ENCODE data around the gene CCDC90B. TPM values are rescaled to one million over a fixed set of nuclear protein-coding genes. Genes with fewer than 3 reads are reported as not detected.
A peak's percentile ranks its signal among the peaks of the same experiment; 100 is the strongest.

The CCDC90B gene
- total and polyA plus RNA-seq, 2 of the 13 experiments (the other 11 are each of a cell fraction or from before 2014, with no cell fraction given), result 17.1 to 46.1 TPM

DNA sequence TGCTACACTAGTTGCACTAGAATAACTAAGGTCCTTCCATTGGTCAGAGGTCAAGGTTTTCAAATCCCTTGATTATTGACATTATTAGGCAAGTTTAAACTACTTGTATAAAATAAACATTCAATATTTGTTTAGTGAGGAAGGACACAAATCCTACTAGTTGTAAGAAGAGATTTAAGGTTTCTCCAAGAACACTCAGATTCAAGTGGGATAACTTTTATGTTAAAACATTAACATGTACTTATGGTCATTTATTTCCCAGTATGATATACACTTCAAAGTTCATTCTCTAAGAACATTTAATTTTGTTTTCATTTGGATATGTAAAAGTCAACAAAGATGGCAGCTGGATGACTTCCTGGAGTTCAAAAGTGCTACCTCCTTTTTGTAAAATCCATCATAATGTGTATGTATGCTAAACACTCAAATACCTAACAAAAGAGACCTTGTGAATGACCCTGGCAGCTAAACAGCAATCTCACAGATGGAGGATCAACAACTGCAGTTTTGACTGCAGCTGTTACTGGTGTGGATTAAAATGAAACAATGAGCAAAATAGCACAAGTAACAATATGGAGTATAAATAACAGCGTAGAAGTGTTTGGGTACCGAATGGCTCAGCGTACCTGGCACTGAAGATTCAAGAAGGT is 1.5 kb downstream of the CCDC90B start (continued):
- no peak for TF ChIP-seq CENPT (CRISPR knock-in tag; IDR thresholded peaks at IDR 0.05; ENCODE audit: low read depth)
- TF ChIP-seq ZNF225 (CRISPR knock-in tag; IDR thresholded peaks at IDR 0.05), result no peak
- peak; percentile 90; the same call in 1 of the 2 replicates for TF ChIP-seq HMG20A (CRISPR knock-in tag; IDR thresholded peaks at IDR 0.05; ENCODE audit: borderline replicate concordance)
- TF ChIP-seq PHF5A (CRISPR knock-in tag; IDR thresholded peaks at IDR 0.05; ENCODE audit: low read depth, unreplicated experiment), result peak; percentile 20
- no peak for TF ChIP-seq ZNF441 (CRISPR knock-in tag; IDR thresholded peaks at IDR 0.05; ENCODE audit: borderline replicate concordance)
- no peak for TF ChIP-seq ZNF615 (CRISPR knock-in tag; IDR thresholded peaks at IDR 0.05; ENCODE audit: borderline replicate concordance)
- no peak for TF ChIP-seq ATF7-NPFF (CRISPR knock-in tag; IDR thresholded peaks at IDR 0.05; ENCODE audit: low read depth)
- TF ChIP-seq ZNF773 (CRISPR knock-in tag; IDR thresholded peaks at IDR 0.05; ENCODE audit: borderline replicate concordance), result no peak
- TF ChIP-seq ZNF3 (CRISPR knock-in tag; IDR thresholded peaks at IDR 0.05), result no peak
- no peak for TF ChIP-seq POLR2AphosphoS2 (IDR thresholded peaks at IDR 0.05; ENCODE audit: low read depth, low read length)
- TF ChIP-seq FOXK2 (IDR thresholded peaks at IDR 0.05), result 0 out of 2 replicates have a peak, but pooled peaks have one; percentile 9
- TF ChIP-seq SPEN (CRISPR knock-in tag; IDR thresholded peaks at IDR 0.05; ENCODE audit: low read depth), result no peak
- peak; percentile 68 for TF ChIP-seq CREM (IDR thresholded peaks at IDR 0.05)
- no peak for TF ChIP-seq CREM (CRISPR knock-in tag; IDR thresholded peaks at IDR 0.05)
- TF ChIP-seq ZMYM4 (CRISPR knock-in tag; IDR thresholded peaks at IDR 0.05), result no peak
- TF ChIP-seq ZBTB20 (CRISPR knock-in tag; IDR thresholded peaks at IDR 0.05; ENCODE audit: borderline replicate concordance, low read depth), result 0 out of 2 replicates have a peak, but pooled peaks have one; percentile 54
- TF ChIP-seq, protein P1, sequence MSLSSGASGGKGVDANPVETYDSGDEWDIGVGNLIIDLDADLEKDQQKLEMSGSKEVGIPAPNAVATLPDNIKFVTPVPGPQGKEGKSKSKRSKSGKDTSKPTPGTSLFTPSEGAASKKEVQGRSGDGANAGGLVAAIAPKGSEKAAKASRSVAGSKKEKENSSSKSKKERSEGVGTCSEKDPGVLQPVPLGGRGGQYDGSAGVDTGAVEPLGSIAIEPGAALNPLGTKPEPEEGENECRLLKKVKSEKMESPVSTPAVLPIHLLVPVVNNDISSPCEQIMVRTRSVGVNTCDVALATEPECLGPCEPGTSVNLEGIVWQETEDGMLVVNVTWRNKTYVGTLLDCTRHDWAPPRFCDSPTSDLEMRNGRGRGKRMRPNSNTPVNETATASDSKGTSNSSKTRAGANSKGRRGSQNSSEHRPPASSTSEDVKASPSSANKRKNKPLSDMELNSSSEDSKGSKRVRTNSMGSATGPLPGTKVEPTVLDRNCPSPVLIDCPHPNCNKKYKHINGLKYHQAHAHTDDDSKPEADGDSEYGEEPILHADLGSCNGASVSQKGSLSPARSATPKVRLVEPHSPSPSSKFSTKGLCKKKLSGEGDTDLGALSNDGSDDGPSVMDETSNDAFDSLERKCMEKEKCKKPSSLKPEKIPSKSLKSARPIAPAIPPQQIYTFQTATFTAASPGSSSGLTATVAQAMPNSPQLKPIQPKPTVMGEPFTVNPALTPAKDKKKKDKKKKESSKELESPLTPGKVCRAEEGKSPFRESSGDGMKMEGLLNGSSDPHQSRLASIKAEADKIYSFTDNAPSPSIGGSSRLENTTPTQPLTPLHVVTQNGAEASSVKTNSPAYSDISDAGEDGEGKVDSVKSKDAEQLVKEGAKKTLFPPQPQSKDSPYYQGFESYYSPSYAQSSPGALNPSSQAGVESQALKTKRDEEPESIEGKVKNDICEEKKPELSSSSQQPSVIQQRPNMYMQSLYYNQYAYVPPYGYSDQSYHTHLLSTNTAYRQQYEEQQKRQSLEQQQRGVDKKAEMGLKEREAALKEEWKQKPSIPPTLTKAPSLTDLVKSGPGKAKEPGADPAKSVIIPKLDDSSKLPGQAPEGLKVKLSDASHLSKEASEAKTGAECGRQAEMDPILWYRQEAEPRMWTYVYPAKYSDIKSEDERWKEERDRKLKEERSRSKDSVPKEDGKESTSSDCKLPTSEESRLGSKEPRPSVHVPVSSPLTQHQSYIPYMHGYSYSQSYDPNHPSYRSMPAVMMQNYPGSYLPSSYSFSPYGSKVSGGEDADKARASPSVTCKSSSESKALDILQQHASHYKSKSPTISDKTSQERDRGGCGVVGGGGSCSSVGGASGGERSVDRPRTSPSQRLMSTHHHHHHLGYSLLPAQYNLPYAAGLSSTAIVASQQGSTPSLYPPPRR (CRISPR knock-in tag; IDR thresholded peaks at IDR 0.05; ENCODE audit: borderline replicate concordance), result peak; percentile 73; the same call in 1 of the 2 replicates
- TF ChIP-seq NCOA2 (CRISPR knock-in tag; IDR thresholded peaks at IDR 0.05), result peak; percentile 71; the same call in 1 of the 2 replicates
- TF ChIP-seq CBX5 (CRISPR knock-in tag; IDR thresholded peaks at IDR 0.05; ENCODE audit: borderline replicate concordance), result no peak
- TF ChIP-seq RORA (CRISPR knock-in tag; IDR thresholded peaks at IDR 0.05), result no peak
- TF ChIP-seq POLR2AphosphoS5 (IDR thresholded peaks at IDR 0.05; ENCODE audit: low read depth, low read length), result no peak; the same call in 1 of the 2 replicates
- no peak for TF ChIP-seq MTF2 (CRISPR knock-in tag; IDR thresholded peaks at IDR 0.05; ENCODE audit: borderline replicate concordance)
- TF ChIP-seq KLF12 (CRISPR knock-in tag; IDR thresholded peaks at IDR 0.05; ENCODE audit: borderline replicate concordance), result no peak

Data from HepG2 (cell line).